Occipital lobe (tissue), 2 donors: Measurements from ENCODE around the gene SHH. TPM values are rescaled to one million over a fixed set of nuclear protein-coding genes. Genes with fewer than 3 reads are reported as not detected.
"Not testable (repeated sequence)": the region's sequence is repeated elsewhere in the genome, so short reads cannot be mapped to it uniquely, and the experiment has no call there.

ENCODE experiments used
- DNase-seq: peaks from one replicate; lab custom pipeline; 2025; lab: John Stamatoyannopoulos, UW
- total RNA-seq: library from RNA; depleted of rRNA; stranded (reverse); fragments of >200 nt; gene quantifications from one replicate; pipeline ENCODE4 v1.2.3, GENCODE V29; 2014

The SHH gene
- total RNA-seq, 1 donor from 2014 or later, result 0.62 TPM

GRCh38 chr7:155842496-155843265 lies 30.4 kb upstream of the SHH start:
- DNase-seq, result no peak

GRCh38 chr7:155840909-155841308 lies 28.6 kb upstream of the SHH start:
- no peak for DNase-seq

GRCh38 chr7:155840262-155840885 lies 28.1 kb upstream of the SHH start:
- no peak for DNase-seq

- no peak for DNase-seq
Observed at GRCh38 chr7:155839461-155839860, 27.2 kb upstream of the SHH start.

DNA sequence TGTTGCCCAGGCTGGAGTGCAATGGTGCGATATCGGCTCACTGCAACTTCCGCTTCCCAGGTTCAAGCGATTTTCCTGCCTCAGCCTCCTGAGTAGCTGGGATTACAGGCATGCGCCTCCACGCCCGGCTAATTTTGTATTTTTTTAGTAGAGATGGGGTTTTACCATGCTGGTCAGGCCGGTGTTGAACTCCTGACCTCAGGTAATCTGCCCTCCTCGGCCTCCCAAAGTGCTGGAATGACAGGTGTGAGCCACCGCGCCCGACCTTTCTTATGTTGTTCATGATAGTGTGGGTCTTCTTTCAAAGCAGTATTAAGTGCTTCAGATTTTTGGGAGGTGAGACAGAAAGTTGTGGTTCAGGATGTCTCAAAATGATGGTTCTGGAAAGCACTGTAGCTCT lies 26.0 kb upstream of the SHH start:
- DNase-seq, result not testable (repeated sequence)

DNA sequence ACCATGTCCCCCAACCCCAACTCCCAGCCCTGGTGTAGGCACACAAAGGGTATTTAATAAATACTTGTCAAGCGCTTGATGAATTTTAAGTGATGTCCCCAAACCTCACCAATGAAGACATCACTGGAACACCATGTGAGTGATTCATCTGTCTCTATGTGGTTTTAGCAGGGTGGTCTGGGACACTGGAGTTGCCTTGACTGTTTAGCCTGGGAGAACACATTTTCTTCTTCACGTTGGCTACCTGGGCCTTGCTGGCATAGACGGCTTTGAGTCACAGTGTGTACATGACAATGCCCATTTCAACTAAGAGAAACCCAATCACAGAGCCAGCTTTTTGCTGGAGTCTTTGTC lies 24.8 kb upstream of the SHH start:
- no peak for DNase-seq

GRCh38 chr7:155836216-155837125 lies 24.2 kb upstream of the SHH start:
- no peak for DNase-seq

DNA sequence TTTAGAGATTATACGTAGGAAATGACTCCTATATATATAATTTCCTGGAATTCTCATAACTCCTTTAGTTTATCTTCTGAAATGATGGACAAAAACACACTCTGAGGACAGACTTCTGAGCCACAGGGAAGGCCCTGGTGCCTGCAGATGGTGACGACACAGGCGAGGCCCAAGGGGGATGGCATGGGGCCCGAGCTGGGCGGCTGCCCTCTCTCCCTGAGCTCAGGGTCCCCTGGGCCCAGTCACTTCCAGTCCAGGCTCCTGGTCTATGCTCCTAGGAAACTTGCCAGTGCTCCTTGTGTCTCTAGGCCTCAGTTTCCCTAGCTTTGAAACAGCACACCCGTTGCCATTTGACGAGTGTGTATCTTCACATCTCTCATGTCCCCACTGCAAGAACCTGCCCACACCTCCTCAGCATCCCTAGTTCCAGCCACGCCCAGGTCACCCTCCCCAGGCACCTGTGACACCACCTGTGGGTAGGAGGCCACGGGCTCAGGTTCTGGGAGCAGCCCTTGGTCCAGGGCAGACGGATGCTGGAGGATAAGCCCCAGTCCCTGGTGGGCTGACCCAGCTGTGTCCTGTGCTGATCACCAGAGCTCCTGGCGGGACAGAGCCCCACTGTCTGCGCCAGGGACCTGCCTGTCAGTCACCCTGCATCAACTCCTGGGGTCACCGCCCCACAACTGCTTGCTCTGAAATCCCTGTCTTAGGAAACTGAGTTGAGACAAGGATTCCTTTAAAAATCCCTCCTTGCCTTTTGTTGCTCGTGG lies 23.4 kb upstream of the SHH start:
- DNase-seq, result no peak

DNA sequence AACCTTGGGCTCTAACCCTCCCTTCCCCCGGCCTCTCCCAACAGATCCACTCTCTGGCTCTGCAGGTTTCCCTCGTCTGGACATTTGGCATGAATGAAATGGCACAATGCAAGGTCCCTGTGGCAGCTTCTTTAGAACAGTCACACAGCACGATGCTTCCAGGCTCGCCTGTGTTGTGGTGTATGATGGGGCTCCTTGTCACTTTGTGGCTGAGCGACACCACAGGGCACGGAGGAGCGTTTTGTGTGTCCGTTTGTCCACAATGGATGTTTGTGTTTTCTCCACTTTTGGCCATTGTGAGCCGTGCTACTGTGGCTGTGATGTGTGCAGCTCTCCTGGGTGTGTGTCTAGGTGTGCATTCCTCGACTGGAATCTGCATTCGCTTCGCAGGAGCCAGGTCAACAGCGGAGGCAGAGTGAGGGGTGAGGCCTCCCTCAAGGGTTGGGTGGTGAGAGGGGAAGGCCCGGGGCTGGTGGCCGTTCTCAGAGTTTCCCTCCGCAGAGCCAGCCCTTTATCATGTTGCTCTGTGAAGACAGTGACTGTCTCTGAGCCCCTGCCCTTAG lies 22.3 kb upstream of the SHH start:
- no peak for DNase-seq

DNA sequence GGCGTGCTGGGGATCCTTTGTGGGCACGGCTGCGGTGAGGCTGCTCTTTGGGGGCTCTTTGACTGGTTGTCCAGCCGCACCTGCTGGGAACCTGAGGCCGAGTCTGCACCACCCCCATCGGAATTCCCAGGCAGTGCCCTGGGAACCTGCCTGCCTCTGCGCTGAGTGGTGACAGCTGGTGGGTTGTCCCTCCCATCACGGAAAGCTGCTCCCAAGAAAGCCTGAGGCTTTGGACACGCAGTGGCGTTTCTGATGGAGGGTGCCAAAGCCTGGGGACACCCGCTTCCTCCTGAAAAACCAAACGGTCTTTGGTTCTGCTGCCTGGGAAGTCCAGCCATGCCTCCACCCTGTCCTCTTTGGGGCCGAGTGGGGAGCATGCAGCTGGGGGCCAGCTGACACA lies 21.4 kb upstream of the SHH start:
- DNase-seq, result no peak

- no peak for DNase-seq
Observed at GRCh38 chr7:155832581-155832981, 20.3 kb upstream of the SHH start.

- no peak for DNase-seq
Observed at GRCh38 chr7:155831807-155832524, 19.7 kb upstream of the SHH start.

GRCh38 chr7:155830961-155831806 lies 18.9 kb upstream of the SHH start:
- DNase-seq, result no peak

GRCh38 chr7:155829796-155830470 lies 17.7 kb upstream of the SHH start:
- DNase-seq, result no peak

DNA sequence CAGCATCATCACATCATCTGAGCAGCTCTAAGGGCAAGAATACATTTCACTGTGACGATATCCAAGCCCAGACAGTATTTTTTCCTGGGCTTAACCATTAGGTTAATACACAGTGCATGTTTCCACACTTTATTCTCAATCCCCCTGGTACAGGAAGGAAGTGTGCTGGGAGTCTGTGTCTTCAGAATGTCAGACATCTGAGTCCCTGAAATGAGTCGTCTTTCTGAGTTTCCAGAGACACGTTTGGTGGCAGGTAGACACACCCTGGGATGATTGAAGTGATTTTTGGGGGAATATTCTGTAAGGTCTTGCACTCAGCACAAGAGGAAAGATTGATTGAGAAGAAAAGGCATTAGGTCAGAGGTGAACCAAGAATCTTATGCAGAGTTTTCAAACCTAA lies 13.1 kb upstream of the SHH start:
- DNase-seq, result no peak

GRCh38 chr7:155824227-155824886 lies 12.1 kb upstream of the SHH start:
- DNase-seq, result no peak

GRCh38 chr7:155821851-155822250 lies 9.6 kb upstream of the SHH start:
- DNase-seq, result no peak

- DNase-seq, result no peak
Observed at GRCh38 chr7:155820788-155821187, 8.5 kb upstream of the SHH start.
